GM19455 (cell line): Measurements from ENCODE around the gene ASMTL.
A peak's percentile ranks its signal among the peaks of the same experiment; 100 is the strongest.
"Not testable (repeated sequence)": the region's sequence is repeated elsewhere in the genome, so short reads cannot be mapped to it uniquely, and the experiment has no call there.

Source experiments
- ATAC-seq: cut with Tn5 transposase; IDR thresholded peaks from one replicate; pipeline ENCODE4 v1.9.1; 2021; ENCODE audit not compliant: unreplicated experiment

ASMTL gene

DNA sequence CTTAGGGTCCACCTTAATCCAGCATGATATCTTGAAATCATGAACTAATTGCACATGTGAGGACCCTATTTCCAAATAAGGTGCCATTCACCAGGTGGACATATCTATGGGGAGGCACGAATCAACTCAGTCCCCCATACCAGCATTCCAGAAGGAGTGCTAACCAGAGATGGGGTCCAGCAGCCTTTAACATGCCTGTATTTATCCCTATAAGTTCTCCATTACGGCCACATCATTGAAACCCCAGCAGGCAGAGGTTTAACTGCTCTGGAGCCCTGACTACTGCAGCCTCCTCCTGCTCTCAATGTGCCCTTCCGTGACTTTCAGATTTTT, 3.2 kb upstream of the ASMTL start:
- ATAC-seq = no peak

DNA sequence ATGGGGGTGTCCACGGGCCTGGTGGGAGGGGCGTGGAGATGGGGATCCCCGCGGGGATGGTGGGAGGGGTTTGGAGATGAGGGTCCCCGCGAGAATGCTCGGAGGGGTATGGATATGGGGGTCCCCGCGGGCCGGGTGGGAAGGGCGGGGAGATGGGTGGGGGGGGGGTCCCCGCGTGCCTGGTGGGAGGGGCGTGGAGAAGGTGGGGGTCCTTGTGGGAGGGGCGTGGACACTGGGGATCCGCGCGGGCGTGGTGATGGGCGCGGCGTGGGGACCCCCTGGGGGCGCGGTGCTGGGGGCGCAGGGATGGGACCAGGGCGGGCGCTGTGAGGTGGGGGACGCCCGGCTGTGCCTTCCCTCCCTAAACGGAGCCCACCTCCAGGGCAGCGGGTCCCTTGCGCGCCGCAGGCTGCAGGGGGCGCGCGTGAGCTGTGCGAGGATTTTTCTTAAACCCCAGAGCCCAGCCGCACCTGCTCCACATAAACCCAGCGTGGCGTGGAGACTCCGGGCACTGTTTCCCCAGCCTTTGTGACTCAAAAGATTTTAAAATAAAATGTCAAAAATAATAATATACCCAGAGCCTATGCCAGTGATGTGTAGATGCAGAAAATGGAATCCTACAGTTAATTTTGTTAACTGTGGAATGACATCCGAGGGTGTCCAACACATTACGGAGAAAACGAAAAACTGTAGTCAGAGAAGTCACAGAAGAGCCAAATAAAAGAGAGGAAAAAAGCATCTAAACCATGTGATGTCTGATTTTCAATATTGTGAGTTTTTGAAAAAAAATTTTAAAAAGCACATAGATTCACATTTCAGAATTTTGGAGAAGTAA, 1.5 kb upstream of the ASMTL start:
- peak; percentile 40 for ATAC-seq

- ATAC-seq = peak; percentile 4
Observed at GRCh38 chrX:1453395-1453783, 680 bp upstream of the ASMTL start.

- no peak for ATAC-seq
Observed at GRCh38 chrX:1451661-1452515, 821 bp downstream of the ASMTL start.

DNA sequence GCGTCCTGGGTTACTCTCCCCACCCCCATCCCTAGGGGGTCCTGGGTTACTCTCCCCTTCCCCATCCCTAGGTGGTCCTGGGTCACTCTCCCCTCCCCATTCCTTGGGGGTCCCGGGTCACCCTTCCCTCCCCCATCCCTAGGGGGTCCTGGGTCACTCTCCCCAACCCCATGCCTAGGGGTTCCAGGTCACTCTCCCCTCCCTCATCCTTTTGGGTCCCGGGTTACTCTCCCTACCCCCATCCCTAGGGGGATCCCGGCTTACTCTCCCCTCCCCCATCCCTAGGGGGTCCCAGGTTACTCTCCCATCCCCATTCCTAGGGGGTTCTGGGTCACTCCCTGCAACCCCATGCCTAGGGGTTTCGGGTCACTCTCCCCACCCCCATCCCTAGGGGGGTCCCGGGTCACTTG, 1.5 kb downstream of the ASMTL start:
- ATAC-seq = no peak

GRCh38 chrX:1450361-1451161, 2.1 kb downstream of the ASMTL start:
- ATAC-seq = no peak

GRCh38 chrX:1449823-1450149, 2.9 kb downstream of the ASMTL start:
- ATAC-seq = no peak

DNA sequence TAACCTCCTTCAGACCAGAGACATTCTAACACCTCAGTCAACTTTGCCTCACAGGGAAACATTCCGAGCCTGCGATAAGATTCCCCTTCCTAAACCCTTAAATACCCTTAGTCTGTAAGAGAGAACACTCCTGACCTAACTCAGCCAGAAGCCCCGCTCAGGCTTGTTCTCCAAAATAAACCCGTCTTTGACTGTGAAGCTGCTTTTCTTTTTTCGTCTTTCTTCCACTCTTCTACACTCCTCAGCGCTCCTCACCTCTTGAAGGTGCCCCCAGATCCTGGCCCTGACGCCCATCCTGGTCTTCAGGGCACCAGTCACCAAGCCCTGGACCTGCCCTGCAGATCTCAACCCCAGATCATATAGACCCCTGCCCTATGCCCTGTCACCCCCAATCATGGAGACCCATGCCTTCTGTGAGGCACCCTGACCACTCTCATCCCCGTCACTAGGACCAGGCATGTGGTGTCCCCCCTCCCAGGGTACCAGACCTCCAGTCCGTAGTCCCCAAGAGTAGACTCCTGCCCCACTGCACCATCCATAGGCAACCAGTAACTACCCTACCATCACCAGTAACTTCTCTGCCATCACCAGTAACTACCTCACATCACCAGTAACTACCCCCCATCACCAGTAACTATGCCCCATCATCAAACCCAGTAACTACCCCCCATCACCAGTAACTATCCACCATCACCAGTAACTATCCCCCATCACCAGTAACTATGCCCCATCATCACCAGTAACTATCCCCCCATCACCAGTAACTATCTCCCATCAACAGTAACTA, 3.5 kb downstream of the ASMTL start:
- no peak for ATAC-seq

- not testable (repeated sequence) for ATAC-seq
Observed at GRCh38 chrX:1448573-1449001, 4.1 kb downstream of the ASMTL start.

DNA sequence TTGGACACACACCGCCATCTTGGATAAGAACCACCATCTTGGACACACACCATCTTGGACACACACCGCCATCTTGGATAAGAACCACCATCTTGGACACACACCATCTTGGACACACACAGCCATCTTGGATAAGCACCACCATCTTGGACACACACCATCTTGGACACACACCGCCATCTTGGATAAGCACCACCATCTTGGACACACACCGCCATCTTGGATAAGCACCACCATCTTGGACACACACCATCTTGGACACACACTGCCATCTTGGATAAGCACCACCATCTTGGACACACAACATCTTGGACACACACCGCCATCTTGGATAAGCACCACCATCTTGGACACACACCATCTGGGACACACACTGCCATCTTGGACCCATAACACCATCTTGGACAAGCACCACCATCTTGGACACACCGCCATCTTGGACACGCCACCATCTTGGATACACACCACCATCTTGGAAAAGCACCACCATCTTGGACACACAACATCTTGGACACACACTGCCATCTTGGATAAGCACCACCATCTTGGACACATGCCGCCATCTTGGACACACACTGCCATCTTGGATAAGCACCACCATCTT, 4.6 kb downstream of the ASMTL start:
- ATAC-seq = not testable (repeated sequence)

- not testable (repeated sequence) for ATAC-seq
Observed at GRCh38 chrX:1446984-1447968, 5.4 kb downstream of the ASMTL start.

DNA sequence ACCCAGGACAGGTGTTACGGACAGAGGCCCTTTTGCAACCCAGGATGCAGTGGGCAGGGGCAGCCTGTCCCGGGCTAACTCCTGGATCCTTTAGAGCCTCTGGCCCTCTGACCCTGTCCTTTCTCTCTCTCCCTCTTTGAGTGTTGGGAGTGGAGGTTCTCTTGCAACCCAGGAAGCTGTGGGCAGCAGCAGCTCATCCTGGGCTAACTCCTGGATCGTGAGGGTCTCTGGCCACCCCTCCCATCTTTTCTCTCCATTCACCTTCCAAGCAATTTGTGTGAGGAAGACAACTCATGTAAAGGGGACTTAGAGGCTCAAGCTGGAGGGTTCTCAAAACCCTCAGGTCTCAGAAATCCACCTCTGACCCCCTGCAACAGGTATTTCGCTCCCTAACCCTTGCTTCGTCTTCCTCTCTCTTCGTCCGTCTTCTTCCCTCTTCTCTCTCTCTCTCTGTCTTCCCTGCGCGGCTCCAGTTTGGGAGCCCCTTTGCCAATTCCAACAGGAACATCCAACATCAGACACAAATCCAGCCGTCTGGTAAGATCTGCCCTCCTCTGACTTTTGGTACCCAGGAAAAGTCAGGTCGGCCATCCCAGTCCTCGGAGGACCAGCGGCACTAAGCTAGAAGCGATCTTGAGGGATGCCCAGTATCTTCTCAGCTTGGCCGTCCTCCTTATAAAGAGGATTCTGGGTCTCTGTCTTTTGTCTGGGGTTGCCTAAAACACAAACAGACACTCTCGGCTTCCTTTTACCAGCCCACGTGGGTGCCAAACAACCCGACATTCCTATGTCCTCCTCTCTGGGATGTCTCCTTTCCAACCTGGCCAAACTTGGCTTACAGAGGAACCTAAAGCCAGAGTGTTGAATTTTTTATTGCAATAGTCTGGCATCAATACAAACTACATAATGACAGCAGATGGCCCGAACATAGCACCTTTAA, 7.9 kb downstream of the ASMTL start:
- no peak for ATAC-seq

DNA sequence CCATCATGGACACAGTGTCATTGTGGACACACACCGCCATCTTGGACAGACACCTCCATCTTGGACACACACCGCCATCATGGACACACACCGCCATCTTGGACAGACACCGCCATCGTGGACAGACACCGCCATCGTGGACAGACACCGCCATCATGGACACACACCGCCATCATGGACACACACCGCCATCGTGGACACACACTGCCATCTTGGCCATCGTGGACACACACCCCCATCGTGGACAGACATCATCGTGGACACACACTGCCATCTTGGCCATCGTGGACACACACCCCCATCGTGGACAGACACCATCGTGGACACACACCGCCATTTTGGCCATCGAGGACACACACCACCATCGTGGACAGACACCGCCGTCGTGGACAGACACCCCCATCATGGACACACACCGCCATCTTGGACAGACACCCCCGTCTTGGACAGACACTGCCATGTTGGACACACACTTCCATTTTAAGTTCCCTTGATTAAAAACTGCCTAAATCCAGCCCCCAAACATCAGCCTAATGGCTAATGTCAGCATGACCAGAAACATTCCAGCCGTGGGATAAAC, 9.1 kb downstream of the ASMTL start:
- no peak for ATAC-seq

- no peak for ATAC-seq
Observed at GRCh38 chrX:1442724-1443367, 9.9 kb downstream of the ASMTL start.

GRCh38 chrX:1442016-1442665, 10.6 kb downstream of the ASMTL start:
- ATAC-seq = no peak

GRCh38 chrX:1440506-1440905, 12.2 kb downstream of the ASMTL start:
- no peak for ATAC-seq
